T-helper 1 cell (primary cell): Measurements from ENCODE around the gene ARHGEF10L.

ENCODE experiments used
- DNase-seq, 5 donors: peaks; one replicate each; pipeline ENCODE4 v3.0.0-alpha.2; 2012 to 2020

The ARHGEF10L gene

DNA sequence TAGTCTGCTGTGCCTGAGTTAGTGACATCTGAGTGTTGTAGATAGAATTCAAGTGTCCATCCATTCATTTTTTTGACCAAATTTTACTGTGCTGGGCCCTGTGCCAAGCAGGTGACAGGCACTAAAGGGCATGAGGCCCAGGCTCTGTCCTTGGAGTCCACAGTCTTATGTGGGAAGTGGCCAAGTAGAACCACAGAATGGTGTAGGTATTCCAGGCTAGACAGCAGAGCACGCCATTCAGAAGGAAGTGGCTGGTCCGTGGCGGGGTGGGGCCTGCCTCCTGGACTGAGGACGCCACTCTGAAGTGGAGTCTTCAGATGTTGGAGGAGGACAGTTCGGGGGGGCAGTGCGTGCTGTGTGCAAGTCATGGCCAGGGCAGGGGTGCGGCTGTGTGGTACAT is 146.8 kb downstream of the ARHGEF10L start:
- DNase-seq, result no peak

- no peak for DNase-seq
Measured at GRCh38 chr1:17687145-17687544, 147.6 kb downstream of the ARHGEF10L start.

GRCh38 chr1:17688217-17688810 is 148.8 kb downstream of the ARHGEF10L start:
- no peak for DNase-seq

- no peak for DNase-seq
Measured at GRCh38 chr1:17689011-17689410, 149.5 kb downstream of the ARHGEF10L start.

DNA sequence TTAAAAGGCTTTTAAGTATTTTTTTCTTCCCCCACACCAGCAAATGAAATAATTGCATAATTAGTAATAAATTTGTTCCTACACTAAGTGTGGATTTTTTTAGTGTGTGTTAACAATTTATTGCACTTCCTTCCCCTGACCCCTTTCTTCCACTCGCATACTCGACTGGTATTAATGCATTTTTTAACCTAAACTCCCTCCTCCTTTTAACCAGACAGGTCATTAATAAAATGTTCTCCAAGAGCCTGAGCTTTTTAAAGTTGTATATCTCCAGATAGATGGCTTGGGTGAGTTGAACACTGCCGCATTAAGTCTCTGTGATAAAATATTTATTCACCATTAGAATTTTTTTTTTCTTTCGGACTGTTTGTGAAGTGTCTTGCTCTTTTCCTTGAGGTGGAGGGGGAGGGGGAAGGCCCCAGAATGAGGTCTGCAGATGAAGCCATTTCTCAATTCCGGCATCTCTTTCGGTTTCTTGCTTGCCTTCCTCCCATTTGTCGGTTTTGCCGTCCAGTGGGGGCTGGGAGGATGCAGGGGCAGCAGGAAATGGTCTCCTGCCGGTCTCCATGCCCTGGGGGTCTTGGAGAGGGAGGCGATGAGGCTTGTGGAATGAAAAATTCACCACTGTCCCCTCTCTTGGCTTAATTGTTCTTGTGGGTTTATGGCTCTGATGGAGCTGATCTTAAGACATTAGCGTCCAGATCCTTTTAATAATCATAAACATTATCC is 151.6 kb downstream of the ARHGEF10L start:
- no peak for DNase-seq

DNA sequence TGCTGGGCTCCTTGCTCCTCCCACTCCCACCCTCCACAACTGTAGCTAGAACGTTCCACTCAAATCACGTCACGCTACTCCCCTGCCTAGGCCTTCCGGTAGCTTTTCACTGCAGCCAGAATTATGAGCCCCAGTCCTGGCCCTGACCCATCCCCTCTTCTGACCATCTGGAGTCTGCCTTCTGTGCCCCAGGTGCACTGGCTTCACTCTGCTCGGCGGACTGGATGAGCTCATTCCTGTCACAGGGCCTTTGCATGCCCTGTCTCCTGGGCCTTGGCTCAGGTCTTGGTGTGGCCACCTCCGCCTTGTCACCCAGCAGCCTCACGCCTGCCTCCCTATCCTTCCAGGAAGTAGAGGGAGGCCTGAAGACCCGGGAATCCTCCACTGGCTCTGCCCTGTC is 153.1 kb downstream of the ARHGEF10L start:
- no peak for DNase-seq

GRCh38 chr1:17696417-17697301 is 157.2 kb downstream of the ARHGEF10L start:
- no peak for DNase-seq

DNA sequence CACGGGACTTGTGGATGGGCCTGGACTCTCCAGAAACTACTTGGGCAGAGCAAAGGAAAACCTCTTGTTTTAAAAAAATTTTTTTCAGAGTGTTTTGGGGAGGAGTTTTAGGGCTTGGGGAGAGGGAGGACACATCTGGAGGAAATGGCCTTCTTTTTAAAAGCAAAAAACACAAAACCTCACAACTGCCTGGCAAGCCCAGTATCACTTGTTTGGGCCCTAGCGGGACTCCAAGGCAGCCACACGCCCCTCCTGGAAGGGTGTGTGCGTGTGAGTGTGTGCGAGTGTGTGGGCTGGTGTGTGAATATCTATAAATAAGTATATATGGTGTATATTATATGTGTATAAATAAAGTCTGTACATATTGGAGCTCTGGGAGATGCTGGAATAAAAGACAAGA is 158.0 kb downstream of the ARHGEF10L start:
- no peak for DNase-seq

- no peak for DNase-seq
Measured at GRCh38 chr1:17699581-17699980, 160.1 kb downstream of the ARHGEF10L start.

- DNase-seq, result no peak
Measured at GRCh38 chr1:17700945-17701810, 161.7 kb downstream of the ARHGEF10L start.

DNA sequence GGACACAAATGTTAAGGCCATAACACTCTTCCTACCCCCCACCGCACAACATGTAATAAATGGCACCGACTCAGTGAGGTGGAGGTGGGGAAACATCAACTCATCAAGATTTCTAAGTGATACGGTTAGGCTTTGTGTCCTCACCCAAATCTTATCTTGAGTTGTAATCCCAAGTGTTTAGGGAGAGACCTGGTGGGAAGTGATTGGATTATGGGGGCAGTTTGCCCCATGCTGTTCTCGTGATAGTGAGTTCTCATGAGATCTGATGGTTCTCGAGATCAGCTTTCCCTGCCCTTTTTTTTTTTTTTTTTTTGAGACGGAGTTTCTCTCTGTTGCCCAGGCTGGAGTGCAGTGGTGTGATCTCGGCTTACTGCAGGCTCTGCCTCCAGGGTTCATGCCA is 164.7 kb downstream of the ARHGEF10L start:
- DNase-seq, result no peak

GRCh38 chr1:17706445-17706844 is 166.9 kb downstream of the ARHGEF10L start:
- no peak for DNase-seq

DNA sequence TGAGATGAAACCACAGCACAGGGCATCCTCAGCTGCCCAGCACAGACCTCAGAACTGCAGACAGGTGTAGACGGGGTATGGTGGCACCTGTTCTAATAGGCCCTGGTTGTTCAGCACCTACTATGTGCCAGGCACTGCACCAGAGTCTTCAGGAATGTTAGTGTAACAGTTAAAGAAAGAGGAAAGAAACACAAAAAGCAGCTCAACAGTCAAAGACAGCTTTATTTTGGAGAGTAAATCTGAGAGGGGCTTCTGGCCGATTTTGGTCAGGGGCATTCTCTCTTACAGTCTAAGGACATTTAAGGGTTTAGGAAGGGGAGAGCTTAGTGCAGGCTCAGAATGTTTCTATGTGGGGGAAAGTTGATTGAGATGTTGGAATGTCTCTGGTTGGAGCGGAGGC is 170.5 kb downstream of the ARHGEF10L start:
- DNase-seq, result no peak

- no peak for DNase-seq
Measured at GRCh38 chr1:17710889-17711576, 171.5 kb downstream of the ARHGEF10L start.

DNA sequence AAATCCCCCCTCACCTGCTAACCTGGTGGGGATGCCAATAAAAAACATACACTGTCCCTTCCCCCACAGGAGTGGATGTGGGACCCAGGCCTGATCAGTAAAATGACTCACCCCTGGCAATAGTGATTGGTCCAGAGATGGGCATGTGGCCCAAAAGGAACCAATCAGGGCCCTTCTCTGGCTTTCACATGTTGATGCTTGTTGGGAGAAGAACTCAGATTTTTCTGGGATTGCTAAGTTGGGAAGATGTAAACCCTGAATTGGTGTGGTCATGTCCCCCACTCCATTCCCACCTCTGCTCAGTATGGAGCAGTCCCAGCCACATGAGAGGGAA is 172.0 kb downstream of the ARHGEF10L start:
- no peak for DNase-seq

DNA sequence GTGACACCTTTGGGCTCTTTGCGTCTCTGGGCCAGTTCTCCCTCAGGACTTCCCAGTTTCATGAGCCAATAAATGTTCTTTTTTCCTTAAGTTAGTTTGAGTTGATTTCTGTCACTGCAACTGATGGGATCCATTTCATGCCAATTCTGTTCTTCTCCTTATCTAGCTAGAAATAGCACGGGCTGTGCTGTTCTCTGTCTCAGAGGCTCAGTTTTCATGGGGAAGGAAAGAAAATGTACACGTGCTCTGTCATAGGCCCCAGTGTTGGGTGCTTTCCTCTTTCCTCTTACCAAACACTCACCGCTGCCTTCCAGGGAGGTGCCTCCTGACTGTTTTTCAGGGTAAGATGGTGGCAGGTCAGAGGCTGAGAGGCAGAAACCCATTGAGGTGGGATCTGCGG is 172.4 kb downstream of the ARHGEF10L start:
- no peak for DNase-seq

- DNase-seq, result no peak
Measured at GRCh38 chr1:17713993-17714392, 174.5 kb downstream of the ARHGEF10L start.

DNA sequence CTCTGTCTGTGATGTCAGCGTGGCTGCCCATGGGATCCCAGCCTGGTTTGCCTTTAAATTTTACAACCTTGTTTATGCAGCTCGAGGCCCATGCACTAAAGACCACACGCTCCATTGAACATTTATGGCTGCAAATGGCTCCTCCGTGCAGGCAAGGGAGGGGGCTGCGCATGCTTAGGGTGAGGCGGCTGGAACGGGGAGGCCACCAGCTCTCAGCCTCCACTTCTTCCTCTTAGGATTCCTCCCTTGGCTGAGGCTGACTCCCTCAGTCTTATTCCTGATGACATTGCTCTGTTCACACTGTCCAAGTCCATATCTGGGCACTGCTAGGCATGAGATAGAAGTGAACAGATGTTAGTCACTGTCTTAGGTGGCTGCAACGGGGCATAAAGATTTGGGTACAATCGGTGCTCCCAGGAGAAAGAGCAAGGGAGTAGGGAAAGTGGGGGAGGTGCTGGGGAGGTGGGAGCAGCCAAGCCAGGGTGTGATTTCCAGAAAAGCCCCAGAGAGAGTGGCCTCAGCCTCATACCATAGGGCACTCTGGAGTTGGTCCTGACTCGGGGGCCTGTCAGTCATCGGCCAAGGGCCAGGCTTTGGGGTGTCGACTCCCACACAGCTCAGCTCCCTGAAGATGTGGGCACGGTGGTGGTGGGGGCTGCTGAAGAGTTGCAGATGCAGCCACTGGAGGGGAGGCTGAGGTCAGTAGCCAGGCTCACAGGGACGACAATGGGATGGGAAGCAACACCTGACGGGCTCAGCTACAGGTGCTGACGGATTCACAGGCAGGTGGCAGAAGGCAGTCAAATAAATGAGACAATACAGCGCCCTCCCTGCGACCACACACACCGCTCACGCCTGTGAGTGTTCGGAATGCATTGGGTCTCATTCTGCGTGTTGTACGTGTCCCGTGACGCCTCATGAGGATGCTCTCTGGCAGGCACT is 178.4 kb downstream of the ARHGEF10L start:
- no peak for DNase-seq

DNA sequence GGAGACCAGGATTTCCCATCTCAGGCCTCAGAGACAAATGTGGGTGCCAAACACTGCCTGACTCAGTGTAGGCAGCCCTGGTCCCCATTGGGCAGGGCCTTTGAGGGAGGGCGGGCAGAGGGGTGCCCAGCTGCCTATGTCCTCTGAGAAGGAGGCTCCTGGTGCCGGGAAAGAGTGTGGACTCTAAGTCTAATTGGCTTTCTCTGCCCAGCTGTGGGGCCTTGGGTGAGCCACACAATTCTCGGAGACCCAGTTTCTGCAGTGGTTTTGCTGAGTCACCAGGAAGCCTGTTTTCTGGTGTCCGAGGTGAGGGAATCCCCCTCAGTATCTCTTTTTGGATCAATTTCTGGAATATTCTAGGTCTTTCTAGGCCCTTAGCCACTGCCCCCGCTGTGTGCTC is 180.4 kb downstream of the ARHGEF10L start:
- DNase-seq, result no peak

DNA sequence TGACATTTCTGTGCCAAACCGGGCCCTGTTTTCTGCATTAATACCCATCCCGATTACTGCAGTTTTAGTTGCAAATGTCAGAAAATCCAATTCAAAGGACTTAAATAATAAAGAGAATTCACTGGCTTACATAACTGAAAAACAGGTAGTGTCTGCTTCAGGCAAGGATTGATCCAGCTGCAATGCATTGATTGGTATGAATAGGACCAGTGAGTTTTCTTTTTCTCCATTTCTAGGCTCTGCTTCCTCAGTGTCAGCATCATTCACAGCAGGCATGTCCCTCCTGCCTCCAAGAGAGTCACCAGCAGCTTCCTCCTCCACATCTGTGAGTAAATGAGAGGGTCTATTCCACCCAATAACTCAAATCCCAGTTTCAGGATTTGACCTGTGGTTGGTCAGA is 181.9 kb downstream of the ARHGEF10L start:
- no peak for DNase-seq

DNA sequence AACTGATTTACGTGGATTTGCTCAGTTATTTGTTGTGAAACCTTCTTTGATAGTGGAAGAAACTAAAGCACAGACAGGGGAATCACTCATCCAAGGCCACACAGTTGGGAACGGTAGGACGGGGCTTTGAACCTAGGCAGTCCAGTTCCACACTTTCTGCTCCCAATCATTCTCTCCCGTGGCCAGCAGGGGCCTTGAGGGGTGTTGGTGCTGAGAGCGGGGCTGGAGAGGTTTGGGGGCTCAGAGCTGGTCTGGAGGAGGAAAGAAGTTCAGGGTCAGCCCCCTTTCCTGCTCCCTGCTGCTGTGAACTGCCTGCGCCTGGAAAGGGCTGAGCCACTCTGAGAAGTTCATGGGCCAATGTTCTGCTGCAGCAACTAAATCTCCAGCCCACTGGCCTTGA is 184.2 kb downstream of the ARHGEF10L start:
- DNase-seq, result no peak
